ENCODE results near the gene S1PR4. TPM values are rescaled to one million over a fixed set of nuclear protein-coding genes. Genes with fewer than 3 reads are reported as not detected.

The S1PR4 gene
- total and polyA plus RNA-seq, 2 experiments from 2014 or later: 0.24 TPM; not detected in 1

GRCh38 chr19:3138268-3138667 is 40.3 kb upstream of the S1PR4 start:
- ATAC-seq (no peak), DNase-seq (ENCODE audit: low spot score) (no peak)
- H3K36me3 Mint-ChIP-seq (ENCODE audit: low read depth): no peaks in the 10 kb centered on the region
- H3K27me3 ChIP-seq (ENCODE audit: insufficient read depth): no peaks in the 10 kb centered on the region
- H3K4me3 ChIP-seq: no peak overlapping the region
- H3K9me2 ChIP-seq (ENCODE audit: insufficient read depth): no peaks in the 10 kb centered on the region
- H3K36me3 ChIP-seq (ENCODE audit: insufficient read depth): no peaks in the 10 kb centered on the region
- TF ChIP-seq ZNF331 (CRISPR knock-in tag; IDR thresholded peaks at IDR 0.05; ENCODE audit: low read depth) (no peak), EZH2phosphoT487 (IDR thresholded peaks at IDR 0.05; ENCODE audit: unreplicated experiment) (no peak), EZH2 (IDR thresholded peaks at IDR 0.05; ENCODE audit: low read depth, unreplicated experiment) (no peak), STAT1 (IDR thresholded peaks at IDR 0.05; ENCODE audit: unreplicated experiment) (no peak), POLR2AphosphoS5 (IDR thresholded peaks at IDR 0.05; ENCODE audit: low read depth) (no peak), CREB1 (CRISPR knock-in tag; IDR thresholded peaks at IDR 0.05; ENCODE audit: low read depth) (no peak), JUNB (IDR thresholded peaks at IDR 0.05; ENCODE audit: unreplicated experiment) (no peak)
- TF ChIP-seq, protein P1, sequence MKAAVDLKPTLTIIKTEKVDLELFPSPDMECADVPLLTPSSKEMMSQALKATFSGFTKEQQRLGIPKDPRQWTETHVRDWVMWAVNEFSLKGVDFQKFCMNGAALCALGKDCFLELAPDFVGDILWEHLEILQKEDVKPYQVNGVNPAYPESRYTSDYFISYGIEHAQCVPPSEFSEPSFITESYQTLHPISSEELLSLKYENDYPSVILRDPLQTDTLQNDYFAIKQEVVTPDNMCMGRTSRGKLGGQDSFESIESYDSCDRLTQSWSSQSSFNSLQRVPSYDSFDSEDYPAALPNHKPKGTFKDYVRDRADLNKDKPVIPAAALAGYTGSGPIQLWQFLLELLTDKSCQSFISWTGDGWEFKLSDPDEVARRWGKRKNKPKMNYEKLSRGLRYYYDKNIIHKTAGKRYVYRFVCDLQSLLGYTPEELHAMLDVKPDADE (IDR thresholded peaks at IDR 0.05): no peak
- TF ChIP-seq, protein P2, sequence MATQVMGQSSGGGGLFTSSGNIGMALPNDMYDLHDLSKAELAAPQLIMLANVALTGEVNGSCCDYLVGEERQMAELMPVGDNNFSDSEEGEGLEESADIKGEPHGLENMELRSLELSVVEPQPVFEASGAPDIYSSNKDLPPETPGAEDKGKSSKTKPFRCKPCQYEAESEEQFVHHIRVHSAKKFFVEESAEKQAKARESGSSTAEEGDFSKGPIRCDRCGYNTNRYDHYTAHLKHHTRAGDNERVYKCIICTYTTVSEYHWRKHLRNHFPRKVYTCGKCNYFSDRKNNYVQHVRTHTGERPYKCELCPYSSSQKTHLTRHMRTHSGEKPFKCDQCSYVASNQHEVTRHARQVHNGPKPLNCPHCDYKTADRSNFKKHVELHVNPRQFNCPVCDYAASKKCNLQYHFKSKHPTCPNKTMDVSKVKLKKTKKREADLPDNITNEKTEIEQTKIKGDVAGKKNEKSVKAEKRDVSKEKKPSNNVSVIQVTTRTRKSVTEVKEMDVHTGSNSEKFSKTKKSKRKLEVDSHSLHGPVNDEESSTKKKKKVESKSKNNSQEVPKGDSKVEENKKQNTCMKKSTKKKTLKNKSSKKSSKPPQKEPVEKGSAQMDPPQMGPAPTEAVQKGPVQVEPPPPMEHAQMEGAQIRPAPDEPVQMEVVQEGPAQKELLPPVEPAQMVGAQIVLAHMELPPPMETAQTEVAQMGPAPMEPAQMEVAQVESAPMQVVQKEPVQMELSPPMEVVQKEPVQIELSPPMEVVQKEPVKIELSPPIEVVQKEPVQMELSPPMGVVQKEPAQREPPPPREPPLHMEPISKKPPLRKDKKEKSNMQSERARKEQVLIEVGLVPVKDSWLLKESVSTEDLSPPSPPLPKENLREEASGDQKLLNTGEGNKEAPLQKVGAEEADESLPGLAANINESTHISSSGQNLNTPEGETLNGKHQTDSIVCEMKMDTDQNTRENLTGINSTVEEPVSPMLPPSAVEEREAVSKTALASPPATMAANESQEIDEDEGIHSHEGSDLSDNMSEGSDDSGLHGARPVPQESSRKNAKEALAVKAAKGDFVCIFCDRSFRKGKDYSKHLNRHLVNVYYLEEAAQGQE (IDR thresholded peaks at IDR 0.05; ENCODE audit: unreplicated experiment): no peak
- H3K79me2 ChIP-seq (replicated peaks; ENCODE audit: insufficient read depth): no peaks in the 10 kb centered on the region
- H2AFZ ChIP-seq: no peak overlapping the region
- no peaks in the 10 kb centered on the region; the same call in 2 of the 3 replicates for H3K9me3 Mint-ChIP-seq
- no peak overlapping the region for H3K4me3 Mint-ChIP-seq
- no peaks in the 10 kb centered on the region for H3F3A ChIP-seq (replicated peaks; ENCODE audit: low read depth)
- no peaks in the 10 kb centered on the region; the same call in 1 of the 2 replicates for H3K4me1 ChIP-seq (ENCODE audit: insufficient read depth)
- H4K20me1 ChIP-seq (replicated peaks; ENCODE audit: insufficient read depth): no peaks in the 10 kb centered on the region
- no peak overlapping the region for H3K4me2 ChIP-seq
- peaks cover 2% of the 10 kb centered on the region; the same call in 1 of the 3 replicates for H3K4me1 Mint-ChIP-seq
- H3K27ac ChIP-seq (ENCODE audit: low read depth): no peak overlapping the region
- H3K27me3 Mint-ChIP-seq (ENCODE audit: insufficient read depth, low read depth, poor library complexity): peaks cover 6% of the 10 kb centered on the region
- no peak overlapping the region for H3K27ac Mint-ChIP-seq

DNA sequence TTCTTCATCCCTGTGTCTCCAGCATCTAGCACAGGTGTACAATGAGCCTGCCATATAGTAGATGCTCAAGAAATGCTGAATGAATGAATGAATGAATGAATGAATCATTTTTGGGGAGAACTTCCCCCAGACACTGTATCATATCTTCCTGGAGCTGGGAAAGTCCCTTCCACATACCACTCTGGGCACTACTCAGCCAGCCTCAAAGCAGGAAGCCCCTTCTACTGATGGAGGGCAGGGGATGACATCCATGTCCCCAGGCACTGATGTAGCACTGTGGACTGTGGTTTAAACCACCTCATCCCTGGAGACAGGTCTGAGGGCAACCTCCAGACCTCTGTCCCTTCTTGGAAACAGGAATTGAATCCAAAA is 37.9 kb upstream of the S1PR4 start:
- H3K4me1 ChIP-seq (ENCODE audit: insufficient read depth): no peaks in the 10 kb centered on the region
- H3K4me2 ChIP-seq: no peak overlapping the region
- H3K27ac ChIP-seq (ENCODE audit: low read depth): no peak overlapping the region
- H3K9me3 Mint-ChIP-seq: no peaks in the 10 kb centered on the region; the same call in 2 of the 3 replicates
- ATAC-seq: no peak
- H3K4me3 ChIP-seq: no peak overlapping the region
- H3K27ac Mint-ChIP-seq: no peak overlapping the region
- DNase-seq (ENCODE audit: low spot score): no peak
- H3F3A ChIP-seq (replicated peaks; ENCODE audit: low read depth): no peaks in the 10 kb centered on the region
- no peak overlapping the region for H2AFZ ChIP-seq
- peaks cover 7% of the 10 kb centered on the region for H3K27me3 Mint-ChIP-seq (ENCODE audit: insufficient read depth, low read depth, poor library complexity)
- no peak overlapping the region for H3K4me3 Mint-ChIP-seq
- H3K36me3 Mint-ChIP-seq (ENCODE audit: low read depth): no peaks in the 10 kb centered on the region
- H3K9me2 ChIP-seq (ENCODE audit: insufficient read depth): no peaks in the 10 kb centered on the region
- no peaks in the 10 kb centered on the region for H3K27me3 ChIP-seq (ENCODE audit: insufficient read depth)
- H3K36me3 ChIP-seq (ENCODE audit: insufficient read depth): no peaks in the 10 kb centered on the region
- H3K79me2 ChIP-seq (replicated peaks; ENCODE audit: insufficient read depth): no peaks in the 10 kb centered on the region
- H3K4me1 Mint-ChIP-seq: no peaks in the 10 kb centered on the region
- H4K20me1 ChIP-seq (replicated peaks; ENCODE audit: insufficient read depth): no peaks in the 10 kb centered on the region
- TF ChIP-seq EZH2 (IDR thresholded peaks at IDR 0.05; ENCODE audit: low read depth, unreplicated experiment) (no peak), ZNF114 (CRISPR knock-in tag; IDR thresholded peaks at IDR 0.05) (no peak)
- TF ChIP-seq, protein P2 (IDR thresholded peaks at IDR 0.05; ENCODE audit: unreplicated experiment): no peak

Data from GM23338 (cell line).